Measurements from ENCODE around the gene MCTP2. TPM values are rescaled to one million over a fixed set of nuclear protein-coding genes. Genes with fewer than 3 reads are reported as not detected.

MCTP2 gene
- total RNA-seq, 2 donors from 2014 or later = 49.9 to 119 TPM

DNA sequence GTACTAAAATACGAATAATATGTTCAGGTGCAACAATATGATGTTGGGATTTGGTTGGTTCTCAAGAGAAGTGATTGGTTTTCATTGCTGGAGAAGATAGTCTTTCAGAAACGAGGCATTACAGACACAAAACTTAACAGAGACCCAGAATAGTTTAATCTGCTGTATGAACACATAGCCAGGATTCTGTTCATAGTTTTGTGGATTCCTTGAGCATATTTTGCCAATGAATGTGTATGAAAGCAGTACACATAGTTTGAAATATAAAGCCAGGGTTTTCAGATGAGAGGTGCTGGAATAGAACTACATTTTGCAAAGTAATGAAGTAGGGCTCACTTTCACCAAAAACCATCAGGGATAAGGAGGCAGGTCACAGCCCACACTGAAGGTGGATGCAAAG is 5.7 kb upstream of the MCTP2 start:
- Mint-ChIP-seq H3K36me3 (ENCODE audit: insufficient read depth in 2 of 2) (peaks cover 0 to 1% of the 10 kb centered on the region in 2 donors), H3K9me3 (peaks cover 1 to 3% of the 10 kb centered on the region in 2 donors), H3K4me3 (no peak overlapping the region), H3K4me1 (ENCODE audit: low read depth) (peaks cover 44% of the 10 kb centered on the region), H3K27me3 (ENCODE audit: low read depth) (peaks cover 30% of the 10 kb centered on the region), H3K27ac (no peak overlapping the region)
- ATAC-seq (replicated peaks in 1 of 2) (no peak), DNase-seq (no peak)

DNA sequence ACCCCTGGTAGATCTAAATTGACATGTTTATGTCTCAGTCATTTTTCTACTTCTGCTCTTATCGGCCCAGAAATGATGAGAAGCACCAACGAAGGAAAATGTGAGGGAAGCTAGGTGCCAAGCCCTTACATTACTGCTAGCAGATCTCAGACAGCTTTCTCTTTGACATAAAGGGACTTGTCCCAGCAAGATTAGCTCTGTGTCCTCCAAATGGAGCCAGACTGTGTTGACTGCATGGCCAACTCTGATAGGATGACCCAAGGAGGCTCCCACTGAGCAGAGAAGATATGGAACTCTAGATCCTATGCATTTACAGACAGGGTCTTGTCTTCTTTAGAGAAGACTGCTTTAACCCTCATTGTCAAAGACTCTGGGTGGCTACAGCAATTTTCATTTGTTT is 2.8 kb upstream of the MCTP2 start:
- Mint-ChIP-seq H3K4me3 (no peak overlapping the region), H3K27ac (no peak overlapping the region), H3K9me3 (peaks cover under 1% of the 10 kb centered on the region in 2 donors), H3K27me3 (ENCODE audit: low read depth) (peaks cover 31% of the 10 kb centered on the region), H3K4me1 (ENCODE audit: low read depth) (peaks cover 55% of the 10 kb centered on the region), H3K36me3 (ENCODE audit: insufficient read depth in 2 of 2) (peaks cover 0 to 4% of the 10 kb centered on the region in 2 donors)
- ATAC-seq (replicated peaks in 1 of 2) = no peak
- DNase-seq = no peak

DNA sequence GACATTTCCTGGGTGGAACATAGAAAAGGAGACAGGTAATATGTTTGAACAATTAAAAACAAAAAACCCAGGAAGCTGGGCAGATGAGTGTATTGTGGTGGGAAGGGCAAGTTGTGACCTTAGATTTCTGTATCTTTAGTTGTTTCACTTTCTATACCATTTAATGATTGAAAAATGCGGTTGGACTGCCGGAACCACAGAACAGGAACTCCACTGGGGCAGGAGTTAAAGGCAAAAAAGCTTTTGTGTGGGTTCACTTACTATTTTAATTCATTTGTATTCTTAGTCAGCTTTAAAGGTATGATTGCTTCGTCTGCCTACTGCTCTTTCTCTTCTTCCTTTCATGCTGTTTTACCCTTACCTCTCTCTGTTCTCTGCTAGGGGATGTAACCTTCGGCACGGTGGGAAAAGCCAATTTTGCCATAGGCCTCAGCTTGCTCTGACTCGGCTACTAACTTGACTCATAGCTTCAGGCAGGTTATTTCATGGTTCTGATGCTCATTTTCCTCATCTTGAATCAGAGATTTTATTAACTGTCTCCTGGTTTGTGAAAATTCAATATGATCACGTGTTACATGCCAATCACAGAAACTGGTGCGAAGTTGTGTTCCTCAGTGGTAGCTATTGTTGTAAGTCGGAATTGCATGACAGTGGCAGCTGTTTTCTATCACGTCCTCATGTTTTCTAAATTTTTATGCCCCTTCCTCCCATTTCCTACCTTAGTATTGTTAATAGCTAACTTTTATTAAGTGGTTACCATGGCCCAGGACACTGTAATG is 1.6 kb upstream of the MCTP2 start:
- Mint-ChIP-seq H3K27me3 (ENCODE audit: low read depth) (peaks cover 25% of the 10 kb centered on the region), H3K4me3 (peak overlapping the region; percentile 92 to 98), H3K9me3 (no peaks in the 10 kb centered on the region), H3K36me3 (ENCODE audit: insufficient read depth in 2 of 2) (peaks cover 0 to 4% of the 10 kb centered on the region in 2 donors), H3K27ac (peak overlapping the region; percentile 99), H3K4me1 (ENCODE audit: low read depth) (peaks cover 67% of the 10 kb centered on the region)
- DNase-seq = peak; percentile 62 to 69
- peak; percentile 56 to 62 for ATAC-seq (replicated peaks in 1 of 2)

DNA sequence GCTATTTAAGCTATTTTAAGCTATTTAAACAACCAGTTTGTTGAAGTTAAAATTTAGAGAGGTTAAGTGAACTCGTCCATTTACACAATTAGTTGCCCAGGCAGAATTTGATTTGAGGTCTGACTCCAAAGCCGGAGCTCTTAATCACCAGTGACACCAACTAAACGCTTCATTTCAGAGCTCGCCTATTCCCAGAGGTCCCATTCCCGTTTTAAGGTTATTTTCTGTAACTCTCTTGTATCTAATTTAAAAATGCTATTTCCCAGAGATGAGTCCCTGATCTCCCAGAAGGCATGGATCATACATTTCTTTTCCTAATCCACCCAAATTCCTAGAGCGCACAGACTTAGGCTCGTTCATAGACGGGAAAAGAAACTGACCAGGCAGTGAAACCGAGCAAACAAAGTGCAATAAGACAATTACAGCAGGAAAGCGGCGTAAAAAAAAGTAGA is 904 bp upstream of the MCTP2 start:
- Mint-ChIP-seq H3K9me3 (no peaks in the 10 kb centered on the region), H3K4me3 (peak overlapping the region; percentile 92 to 98), H3K27ac (peak overlapping the region; percentile 99), H3K36me3 (ENCODE audit: insufficient read depth in 2 of 2) (peaks cover 2 to 4% of the 10 kb centered on the region in 2 donors), H3K27me3 (ENCODE audit: low read depth) (peaks cover 20% of the 10 kb centered on the region), H3K4me1 (ENCODE audit: low read depth) (peaks cover 71% of the 10 kb centered on the region)
- DNase-seq (no peak), ATAC-seq (replicated peaks in 1 of 2) (no peak)

DNA sequence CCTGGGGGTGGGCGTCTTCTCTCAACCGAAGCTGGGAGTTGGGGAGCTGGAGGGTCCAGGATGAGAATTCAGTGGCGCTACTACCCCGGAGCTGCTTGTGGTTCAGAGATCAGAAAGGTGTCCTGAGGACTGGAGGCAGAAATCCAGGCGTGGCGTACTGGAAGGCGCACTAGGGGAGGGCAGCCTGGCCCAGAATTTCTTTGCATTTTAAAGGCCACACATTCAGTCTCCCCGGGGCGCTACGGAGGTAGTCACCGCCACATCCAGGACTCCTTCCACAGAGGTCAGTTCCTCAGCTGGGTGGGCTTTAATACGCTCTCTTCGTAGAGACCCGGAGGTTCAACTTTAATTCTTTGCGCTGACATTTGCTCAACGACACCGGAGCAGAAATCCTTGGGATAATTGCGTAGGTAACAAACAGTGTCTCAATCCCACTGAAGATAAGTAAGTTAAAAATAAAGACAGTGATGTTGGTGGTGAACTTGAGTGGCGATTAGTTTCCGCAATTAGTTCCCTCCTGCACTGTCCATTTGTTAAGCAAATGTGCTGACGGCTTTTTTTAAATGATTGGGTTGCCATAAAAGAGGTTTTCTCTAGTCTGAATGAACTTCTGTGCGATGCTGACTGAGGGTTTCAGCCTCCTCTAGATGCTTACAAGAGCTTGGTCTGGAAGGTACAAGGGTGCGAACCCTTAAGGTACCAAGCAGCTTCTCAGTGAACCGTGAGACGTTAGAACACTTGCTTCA is 535 bp downstream of the MCTP2 start:
- Mint-ChIP-seq H3K4me3 (peak overlapping the region; percentile 92 to 98), H3K27ac (peak overlapping the region; percentile 95), H3K4me1 (ENCODE audit: low read depth) (peaks cover 82% of the 10 kb centered on the region), H3K27me3 (ENCODE audit: low read depth) (peaks cover 16% of the 10 kb centered on the region), H3K36me3 (ENCODE audit: insufficient read depth in 2 of 2) (peaks cover 2 to 8% of the 10 kb centered on the region in 2 donors), H3K9me3 (no peaks in the 10 kb centered on the region)
- ATAC-seq (replicated peaks in 1 of 2) (peak; percentile 1 to 5), DNase-seq (no peak)

DNA sequence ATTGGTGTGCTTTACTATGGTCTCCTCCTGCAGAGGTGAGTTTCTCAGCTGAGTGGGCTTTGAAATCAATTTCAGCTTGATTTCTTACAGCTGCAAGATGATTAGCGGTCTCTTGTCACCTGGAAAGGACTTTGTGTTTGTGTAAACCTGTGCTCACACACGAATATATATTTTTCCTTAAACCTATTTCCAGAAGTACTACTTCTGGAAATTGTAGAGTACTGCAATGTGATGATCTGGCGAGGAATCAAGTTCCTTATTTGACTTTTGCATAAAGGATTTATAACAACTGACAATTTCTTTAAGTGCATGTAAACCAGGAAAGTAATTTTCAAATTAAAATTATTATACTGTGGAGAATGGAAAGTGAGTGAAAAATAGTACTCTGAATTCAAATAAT is 2.1 kb downstream of the MCTP2 start:
- Mint-ChIP-seq H3K27me3 (ENCODE audit: low read depth) (peaks cover 12% of the 10 kb centered on the region), H3K27ac (peak overlapping the region; percentile 52), H3K36me3 (ENCODE audit: insufficient read depth in 2 of 2) (peaks cover 2 to 11% of the 10 kb centered on the region in 2 donors), H3K9me3 (no peaks in the 10 kb centered on the region), H3K4me1 (ENCODE audit: low read depth) (peaks cover 84% of the 10 kb centered on the region), H3K4me3 (peak overlapping the region; percentile 74 to 92)
- no peak for DNase-seq
- no peak for ATAC-seq (replicated peaks in 1 of 2)

DNA sequence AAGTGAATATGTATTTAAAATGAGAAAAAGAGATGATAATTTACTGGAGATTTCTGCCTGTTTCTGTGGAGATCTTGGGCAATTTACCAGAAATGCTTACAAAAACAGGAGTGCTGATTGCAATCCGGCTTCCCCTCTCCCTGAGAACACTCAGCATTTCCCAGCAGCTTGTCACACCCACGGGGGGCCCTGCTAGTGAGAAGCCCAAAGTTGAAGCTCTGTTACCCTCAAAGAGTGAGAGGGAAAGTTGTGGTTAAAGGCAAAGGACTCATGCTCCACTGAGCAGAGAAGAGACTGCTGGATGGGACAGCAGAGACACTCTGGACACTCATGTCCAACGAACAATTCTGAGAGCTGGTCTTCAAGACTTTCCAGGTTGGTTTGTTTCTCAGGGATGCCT is 2.9 kb downstream of the MCTP2 start:
- Mint-ChIP-seq H3K9me3 (no peaks in the 10 kb centered on the region), H3K4me3 (peak overlapping the region; percentile 74 to 92), H3K4me1 (ENCODE audit: low read depth) (peaks cover 83% of the 10 kb centered on the region), H3K36me3 (ENCODE audit: insufficient read depth in 2 of 2) (peaks cover 3 to 13% of the 10 kb centered on the region in 2 donors), H3K27me3 (ENCODE audit: low read depth) (peaks cover 9% of the 10 kb centered on the region), H3K27ac (peak overlapping the region; percentile 52)
- peak; percentile 52 to 56 for DNase-seq
- peak in 1 of 2 donors; percentile 8 for ATAC-seq (replicated peaks in 1 of 2)

DNA sequence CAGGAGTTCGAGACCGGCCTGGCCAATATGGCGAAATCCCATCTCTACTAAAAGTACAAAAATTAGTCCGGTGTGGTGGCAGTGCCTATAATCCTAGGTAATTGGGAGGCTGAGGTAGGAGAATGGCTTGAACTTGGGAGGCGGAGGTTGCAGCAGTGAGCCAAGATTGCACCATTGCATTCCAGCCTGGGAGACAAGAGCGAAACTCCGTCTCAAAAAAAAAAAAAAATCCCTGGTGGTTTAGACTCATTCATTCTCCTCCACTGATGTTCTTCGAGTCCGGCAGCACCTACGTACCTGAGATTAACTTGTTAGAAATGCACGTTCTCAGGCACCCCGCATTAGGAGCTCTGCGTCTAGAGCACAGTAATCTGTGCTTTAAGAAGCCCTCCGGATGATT is 3.7 kb downstream of the MCTP2 start:
- H3K27me3 Mint-ChIP-seq (ENCODE audit: low read depth) = peaks cover 9% of the 10 kb centered on the region
- H3K36me3 Mint-ChIP-seq (ENCODE audit: insufficient read depth in 2 of 2) = peaks cover 3 to 13% of the 10 kb centered on the region in 2 donors
- no peak for DNase-seq
- H3K27ac Mint-ChIP-seq = peak overlapping the region; percentile 66
- no peaks in the 10 kb centered on the region for H3K9me3 Mint-ChIP-seq
- peak overlapping the region; percentile 74 to 92 for H3K4me3 Mint-ChIP-seq
- no peak for ATAC-seq (replicated peaks in 1 of 2)
- H3K4me1 Mint-ChIP-seq (ENCODE audit: low read depth) = peaks cover 83% of the 10 kb centered on the region

DNA sequence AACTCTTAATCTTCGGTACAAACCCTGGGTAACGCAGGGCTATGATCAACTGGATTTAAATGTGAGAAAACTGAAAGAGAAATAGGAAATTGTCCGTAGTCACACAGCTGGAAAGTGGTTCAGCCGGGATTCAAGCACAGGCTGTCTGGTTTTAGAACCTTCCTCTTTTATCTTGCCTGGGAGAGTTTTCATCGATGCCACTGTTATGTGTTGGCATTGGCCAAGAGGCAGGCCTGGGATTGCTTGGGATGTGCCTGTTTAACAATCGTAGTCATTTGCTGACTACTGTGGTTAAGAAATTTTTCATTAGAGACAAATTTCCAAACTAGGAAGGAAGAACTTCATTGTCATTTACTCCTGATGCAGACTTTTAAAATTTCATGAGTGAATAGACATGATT is 4.3 kb downstream of the MCTP2 start:
- ATAC-seq (replicated peaks in 1 of 2) = no peak
- peaks cover 9% of the 10 kb centered on the region for H3K27me3 Mint-ChIP-seq (ENCODE audit: low read depth)
- H3K27ac Mint-ChIP-seq = no peak overlapping the region
- H3K9me3 Mint-ChIP-seq = no peaks in the 10 kb centered on the region
- no peak for DNase-seq
- H3K4me1 Mint-ChIP-seq (ENCODE audit: low read depth) = peaks cover 79% of the 10 kb centered on the region
- peak overlapping the region in 1 of 2 donors; percentile 74 for H3K4me3 Mint-ChIP-seq
- peaks cover 3 to 13% of the 10 kb centered on the region in 2 donors for H3K36me3 Mint-ChIP-seq (ENCODE audit: insufficient read depth in 2 of 2)

DNA sequence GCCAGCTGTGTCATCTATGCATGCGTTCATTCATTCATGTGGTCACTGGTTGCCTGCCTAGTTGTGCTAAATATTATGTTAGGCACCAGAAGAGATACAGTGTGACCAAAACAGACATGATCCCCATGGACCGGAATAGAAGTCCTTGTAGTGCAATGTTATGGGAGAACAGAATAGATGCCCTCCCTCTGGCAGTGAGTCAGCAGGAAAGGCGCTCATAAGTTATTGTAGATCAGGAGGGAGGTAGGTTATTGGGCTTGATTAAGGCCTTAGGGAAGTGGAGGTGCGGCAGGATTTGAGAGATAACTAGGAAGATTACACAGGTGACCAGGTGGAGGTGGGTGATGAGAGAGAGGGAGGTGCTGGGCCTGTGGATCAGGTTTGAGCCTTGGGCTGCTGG is 5.2 kb downstream of the MCTP2 start:
- Mint-ChIP-seq H3K9me3 (no peaks in the 10 kb centered on the region), H3K4me1 (ENCODE audit: low read depth) (peaks cover 85% of the 10 kb centered on the region), H3K4me3 (peak overlapping the region; percentile 18 to 42), H3K36me3 (ENCODE audit: insufficient read depth in 2 of 2) (peaks cover 3 to 11% of the 10 kb centered on the region in 2 donors), H3K27me3 (ENCODE audit: low read depth) (peaks cover 9% of the 10 kb centered on the region), H3K27ac (peak overlapping the region; percentile 2)
- DNase-seq (no peak), ATAC-seq (replicated peaks in 1 of 2) (peak; percentile 23 to 25)

DNA sequence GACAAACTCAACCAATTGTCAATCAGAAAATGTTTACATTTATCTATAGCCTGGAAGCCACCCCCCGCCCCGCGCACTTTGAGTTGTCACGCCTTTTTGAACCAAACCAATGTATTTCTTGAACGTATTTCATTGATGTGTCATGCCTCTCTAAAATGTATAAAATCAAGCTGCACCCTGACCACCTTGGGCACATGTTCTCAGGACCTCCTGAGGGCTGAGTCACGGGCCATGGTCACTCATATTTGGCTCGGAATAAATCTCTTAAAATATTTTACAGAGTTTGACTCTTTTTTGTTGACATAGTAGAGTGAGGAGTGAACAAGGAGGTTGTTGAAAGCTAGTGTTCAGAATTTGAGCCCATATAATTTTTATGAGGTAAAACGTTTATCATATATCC is 6.5 kb downstream of the MCTP2 start:
- H3K9me3 Mint-ChIP-seq = no peaks in the 10 kb centered on the region
- no peak for DNase-seq
- no peak for ATAC-seq (replicated peaks in 1 of 2)
- H3K27ac Mint-ChIP-seq = peak overlapping the region; percentile 5
- peaks cover 3 to 9% of the 10 kb centered on the region in 2 donors for H3K36me3 Mint-ChIP-seq (ENCODE audit: insufficient read depth in 2 of 2)
- H3K27me3 Mint-ChIP-seq (ENCODE audit: low read depth) = no peaks in the 10 kb centered on the region
- H3K4me3 Mint-ChIP-seq = peak overlapping the region in 1 of 2 donors; percentile 42
- H3K4me1 Mint-ChIP-seq (ENCODE audit: low read depth) = peaks cover 77% of the 10 kb centered on the region

DNA sequence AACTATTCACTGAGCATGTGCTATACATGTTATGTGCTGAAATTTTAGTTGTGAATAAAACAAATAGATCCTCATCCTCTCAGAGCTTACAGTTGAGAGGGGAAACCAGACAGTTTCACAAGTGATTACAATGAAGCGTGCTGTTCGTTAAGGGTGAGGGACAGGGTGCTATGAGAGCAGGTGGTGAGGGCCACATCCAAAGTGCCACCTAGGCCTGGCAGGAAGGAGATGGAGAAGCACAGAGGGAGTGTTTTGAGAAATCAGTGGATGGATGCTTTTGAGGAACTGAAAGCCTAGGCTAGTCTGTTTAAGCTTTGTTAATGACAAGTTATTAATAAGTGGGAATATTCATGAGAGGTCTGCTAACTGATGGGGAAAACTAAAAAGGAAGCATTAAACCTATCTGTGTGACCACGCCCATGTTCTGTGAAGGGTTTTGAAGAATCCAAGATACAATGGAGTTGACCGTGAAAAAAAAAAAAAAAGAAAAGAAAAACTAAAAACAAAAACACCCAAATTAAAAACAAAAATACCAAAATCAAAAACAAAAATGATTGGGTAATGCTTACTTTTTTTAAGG is 7.3 kb downstream of the MCTP2 start:
- DNase-seq = no peak
- Mint-ChIP-seq H3K4me3 (peak overlapping the region; percentile 3 to 24), H3K4me1 (ENCODE audit: low read depth) (peaks cover 71% of the 10 kb centered on the region), H3K27me3 (ENCODE audit: low read depth) (no peaks in the 10 kb centered on the region), H3K9me3 (no peaks in the 10 kb centered on the region), H3K36me3 (ENCODE audit: insufficient read depth in 2 of 2) (peaks cover 3 to 9% of the 10 kb centered on the region in 2 donors), H3K27ac (peak overlapping the region; percentile 21)
- no peak for ATAC-seq (replicated peaks in 1 of 2)

DNA sequence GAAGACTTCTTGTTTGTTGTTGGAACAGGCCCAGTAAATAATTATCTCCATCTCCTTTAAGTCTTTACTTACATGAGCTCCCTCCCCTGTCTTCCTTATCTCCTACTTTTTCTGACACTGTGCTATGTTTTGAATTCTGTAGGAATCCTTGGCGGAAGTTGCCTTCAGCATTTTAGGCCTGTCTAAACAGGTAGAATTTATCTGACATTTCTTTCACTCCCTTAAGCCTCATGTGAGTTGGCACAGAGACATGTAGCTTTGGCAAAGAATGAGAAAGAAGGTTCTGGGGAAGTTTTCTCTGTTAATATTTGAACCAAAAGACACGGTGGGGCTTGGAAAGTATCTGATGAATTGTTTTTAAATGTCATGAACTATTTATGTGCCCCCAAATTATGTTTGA is 8.1 kb downstream of the MCTP2 start:
- Mint-ChIP-seq H3K27me3 (ENCODE audit: low read depth) (no peaks in the 10 kb centered on the region), H3K4me3 (peak overlapping the region in 1 of 2 donors; percentile 49)

More for the DNA sequence above, 8.1 kb downstream of the MCTP2 start:
- Mint-ChIP-seq H3K27ac (peak overlapping the region; percentile 65), H3K4me1 (ENCODE audit: low read depth) (peaks cover 63% of the 10 kb centered on the region), H3K9me3 (no peaks in the 10 kb centered on the region), H3K36me3 (ENCODE audit: insufficient read depth in 2 of 2) (peaks cover 3 to 9% of the 10 kb centered on the region in 2 donors)
- DNase-seq (no peak), ATAC-seq (replicated peaks in 1 of 2) (no peak)
